Daoy (cell line): ENCODE measurements around the gene AQP2. TPM values are rescaled to one million over a fixed set of nuclear protein-coding genes. Genes with fewer than 3 reads are reported as not detected.
A peak's percentile ranks its signal among the peaks of the same experiment; 100 is the strongest.
"Not testable (repeated sequence)": the region's sequence is repeated elsewhere in the genome, so short reads cannot be mapped to it uniquely, and the experiment has no call there.

Experiments
- DNase-seq: peaks from one replicate; pipeline ENCODE4 v3.0.0-alpha.2; 2015; ENCODE audit warnings: low read depth
- total RNA-seq: library from RNA; depleted of rRNA; stranded (reverse); fragments of >200 nt; shearing (Covaris generic); gene quantifications from 2 replicates; pipeline ENCODE4 v1.2.3, GENCODE V29; 2014

The AQP2 gene
- total RNA-seq, 1 experiment from 2014 or later: not detected

DNA sequence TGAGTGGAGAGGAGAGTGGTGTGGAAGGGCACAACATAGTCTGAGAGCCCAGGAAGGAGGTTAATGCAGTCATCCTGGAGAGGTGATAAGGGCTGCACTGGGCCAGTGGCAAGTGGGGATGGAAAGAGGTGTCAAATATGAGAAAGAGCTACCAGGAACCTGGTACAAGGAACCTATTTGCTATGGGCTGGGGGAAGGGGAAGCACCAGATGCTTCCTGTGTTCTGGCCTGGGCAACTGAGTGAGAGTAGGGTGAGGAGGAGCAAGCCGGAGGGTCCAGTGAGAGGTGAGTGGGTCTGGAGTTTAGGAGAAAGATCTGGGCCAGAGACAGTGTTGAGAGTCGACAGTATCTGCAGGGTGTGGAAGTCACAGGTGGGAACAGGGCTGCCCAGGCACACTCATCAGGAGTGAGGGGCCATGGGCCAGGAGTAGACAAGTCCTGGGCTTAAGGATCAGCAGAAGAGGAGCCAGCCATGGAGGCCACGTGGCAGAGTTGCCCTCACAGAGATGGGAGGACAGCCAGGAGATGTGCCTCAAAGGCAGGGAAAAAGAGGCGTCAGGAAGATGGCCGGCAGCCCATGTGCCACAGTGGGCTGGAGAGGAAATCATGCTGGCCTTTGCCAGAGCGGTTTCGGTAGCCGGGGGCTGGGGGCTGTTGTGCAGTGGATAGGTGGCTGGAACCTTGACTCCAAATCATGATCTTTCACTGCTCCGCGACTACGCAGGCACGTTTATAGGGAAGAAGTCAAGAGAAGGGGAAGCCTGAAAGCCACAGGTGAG is 19.3 kb downstream of the AQP2 start:
- no peak for DNase-seq

DNA sequence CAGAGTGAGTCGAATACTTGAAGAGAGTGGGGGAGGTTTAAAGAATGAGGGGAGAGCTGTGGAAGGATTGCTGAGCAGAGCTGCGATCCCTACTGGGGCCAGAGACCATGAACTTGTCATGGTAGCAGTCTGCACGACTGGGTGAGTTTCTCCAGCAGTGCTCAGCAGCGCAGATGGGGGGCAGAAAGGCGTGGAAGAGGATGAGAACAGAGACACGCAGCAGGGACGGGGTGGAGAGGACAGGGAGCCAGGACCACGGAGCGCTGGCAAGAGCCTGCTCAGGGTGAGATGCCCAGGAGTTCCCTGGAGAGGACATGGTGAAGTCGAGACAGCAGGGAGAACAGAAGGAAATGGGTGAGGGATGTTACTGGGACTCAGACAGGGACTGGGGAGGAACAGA is 20.1 kb downstream of the AQP2 start:
- no peak for DNase-seq

DNA sequence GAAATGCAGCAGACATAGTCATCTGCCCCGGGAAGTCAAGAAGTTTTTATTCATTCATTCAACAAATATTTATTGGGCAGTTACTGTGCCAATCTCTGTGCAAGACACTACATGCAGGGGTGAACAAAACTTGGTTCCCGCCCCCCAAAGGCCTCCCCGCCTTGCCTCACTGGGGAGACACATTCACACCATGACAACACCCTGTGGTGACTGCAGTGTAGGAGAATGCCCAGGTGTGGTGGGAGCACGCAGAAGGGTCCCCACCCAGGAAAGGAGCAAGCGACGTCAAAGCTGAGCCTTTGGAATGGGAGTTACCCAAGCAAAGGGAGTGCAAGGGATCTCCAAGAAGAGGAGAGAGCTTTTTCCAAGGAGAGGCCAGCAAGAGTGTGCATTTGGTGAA is 20.6 kb downstream of the AQP2 start:
- no peak for DNase-seq

DNA sequence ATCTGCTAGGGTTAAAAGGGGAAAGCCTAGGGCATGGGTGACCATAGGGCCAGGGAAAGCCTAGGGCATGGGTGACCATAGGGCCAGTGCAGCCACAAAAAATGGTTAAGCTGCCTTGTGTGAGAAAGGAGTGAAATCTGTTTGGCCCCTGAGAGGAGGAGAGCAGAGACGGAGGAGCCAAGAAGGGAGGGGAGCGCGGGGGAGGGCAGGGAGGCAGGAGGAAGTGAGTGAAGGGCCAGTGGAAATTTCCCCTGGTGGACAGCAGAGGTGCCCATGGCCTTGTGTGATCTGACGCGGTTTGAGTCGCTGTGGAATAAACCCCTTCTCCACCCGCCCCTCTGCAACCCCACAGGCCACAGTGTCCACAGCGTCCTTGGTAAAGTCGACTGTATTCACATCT is 21.6 kb downstream of the AQP2 start:
- no peak for DNase-seq

DNA sequence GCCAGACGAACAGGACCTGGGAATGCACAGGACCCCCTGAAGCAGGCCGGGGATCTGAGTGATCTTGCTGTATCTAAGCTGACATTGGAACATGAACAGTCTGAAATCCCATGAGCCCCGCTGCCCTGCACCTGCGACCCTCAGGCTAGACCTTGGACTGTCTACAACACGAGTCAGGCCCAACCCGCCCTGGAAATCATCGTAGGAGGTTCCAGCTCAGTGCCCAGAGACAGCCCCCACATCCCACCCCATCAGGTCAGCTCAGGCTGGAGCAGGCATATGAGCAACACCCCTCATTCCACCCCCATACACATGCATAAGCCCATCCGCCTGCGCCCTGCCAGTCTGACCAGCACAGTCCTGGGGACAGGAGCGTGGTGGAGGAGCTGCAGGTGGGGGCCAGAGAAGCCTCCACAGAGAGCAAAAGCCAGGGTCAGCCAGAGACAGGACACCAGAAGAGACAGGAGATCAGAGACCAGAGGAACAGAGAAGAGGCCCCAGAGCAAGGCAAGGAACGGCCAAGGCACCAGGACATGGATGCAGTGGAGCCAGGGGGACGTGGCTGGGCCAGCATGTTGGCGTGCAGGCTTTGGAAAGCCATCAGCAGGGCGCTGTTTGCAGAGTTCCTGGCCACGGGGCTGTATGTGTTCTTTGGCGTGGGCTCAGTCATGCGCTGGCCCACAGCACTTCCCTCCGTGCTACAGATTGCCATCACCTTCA is 22.3 kb downstream of the AQP2 start, which contains the start of gene AQP6:
Gene AQP6 (plus strand): TSS at position 307 of the 720 bp plus-strand sequence. CDS start 227 bp downstream, at position 534.
- DNase-seq: no peak

DNA sequence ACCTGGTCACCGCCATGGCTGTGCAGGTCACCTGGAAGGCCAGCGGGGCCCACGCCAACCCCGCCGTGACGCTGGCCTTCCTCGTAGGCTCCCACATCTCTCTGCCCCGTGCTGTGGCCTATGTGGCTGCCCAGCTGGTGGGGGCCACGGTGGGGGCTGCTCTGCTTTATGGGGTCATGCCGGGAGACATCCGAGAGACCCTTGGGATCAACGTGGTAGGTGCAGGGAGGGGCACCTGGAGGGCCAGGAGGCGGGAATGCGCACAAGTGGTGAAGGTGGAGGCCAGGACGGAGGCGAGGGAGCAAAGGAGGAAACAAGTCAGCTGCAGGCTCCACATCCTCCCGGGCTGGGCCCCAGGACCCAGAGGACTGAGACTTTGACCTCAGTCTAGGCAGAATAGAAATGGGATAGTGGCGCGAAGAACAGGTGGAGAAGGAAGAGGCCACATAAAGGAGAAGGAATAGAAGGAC is 22.9 kb downstream of the AQP2 start:
- no peak for DNase-seq

DNA sequence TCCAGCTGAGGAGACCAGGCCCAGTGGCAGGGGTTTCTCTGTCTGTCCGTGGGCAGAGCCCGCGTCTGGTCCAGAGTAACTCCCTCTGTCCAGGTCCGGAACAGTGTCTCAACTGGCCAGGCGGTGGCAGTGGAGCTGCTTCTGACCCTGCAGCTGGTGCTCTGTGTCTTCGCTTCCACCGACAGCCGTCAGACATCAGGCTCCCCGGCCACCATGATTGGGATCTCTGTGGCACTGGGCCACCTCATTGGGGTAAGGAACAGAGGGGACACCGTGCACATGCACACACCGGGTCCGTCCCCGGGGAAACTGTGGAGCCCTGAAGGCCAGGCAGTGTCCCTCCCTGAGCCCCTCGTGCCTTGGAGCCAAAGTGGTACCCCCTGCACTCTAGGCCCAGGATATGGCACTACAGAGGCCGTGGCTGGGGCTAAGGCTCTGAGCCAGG is 23.7 kb downstream of the AQP2 start:
- peak; percentile 40 for DNase-seq

DNA sequence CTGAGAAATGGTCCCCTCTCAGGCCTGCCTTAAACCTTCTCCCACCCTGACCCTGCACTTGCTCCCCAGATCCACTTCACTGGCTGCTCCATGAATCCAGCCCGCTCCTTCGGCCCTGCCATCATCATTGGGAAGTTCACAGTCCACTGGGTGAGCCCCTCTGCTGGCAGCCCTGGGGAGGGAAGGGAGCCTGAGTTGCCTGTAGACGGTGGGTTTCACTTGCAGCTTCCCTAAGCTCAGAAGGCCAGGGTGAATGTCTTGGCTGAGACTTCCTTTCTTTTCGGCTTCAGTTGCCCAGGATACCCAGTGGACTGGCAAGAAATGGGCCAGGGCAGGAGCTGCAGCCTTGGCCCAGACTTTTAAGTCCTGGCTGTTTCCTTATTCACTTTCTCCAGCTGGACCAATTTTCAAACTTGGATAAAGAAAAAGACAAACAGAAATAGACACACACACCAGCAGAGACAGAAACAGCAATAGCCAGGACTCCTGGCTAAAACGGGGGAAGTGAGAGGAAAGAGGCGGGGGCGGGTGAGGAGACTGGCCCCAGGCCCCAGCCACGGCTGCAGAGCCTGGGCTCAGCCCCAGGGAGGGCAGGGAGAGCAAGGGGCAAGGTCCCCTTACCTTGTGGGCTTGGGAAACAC is 24.3 kb downstream of the AQP2 start:
- DNase-seq: no peak

DNA sequence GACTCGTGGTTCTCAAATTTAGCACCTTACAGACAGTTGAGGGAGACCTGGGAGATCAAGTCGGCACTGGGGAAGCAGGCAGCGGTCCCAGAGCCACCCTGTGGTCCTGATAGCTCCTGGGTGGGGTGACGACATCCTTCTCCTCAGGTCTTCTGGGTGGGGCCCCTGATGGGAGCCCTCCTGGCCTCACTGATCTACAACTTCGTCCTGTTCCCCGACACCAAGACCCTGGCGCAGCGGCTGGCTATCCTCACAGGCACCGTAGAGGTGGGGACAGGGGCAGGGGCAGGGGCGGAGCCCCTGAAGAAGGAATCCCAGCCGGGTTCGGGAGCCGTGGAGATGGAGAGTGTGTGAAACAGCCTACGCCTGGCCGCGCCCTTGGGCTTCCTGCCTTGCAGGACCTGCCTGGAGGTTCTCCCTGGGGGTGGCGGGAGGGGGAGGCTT is 24.8 kb downstream of the AQP2 start:
- DNase-seq: no peak

DNA sequence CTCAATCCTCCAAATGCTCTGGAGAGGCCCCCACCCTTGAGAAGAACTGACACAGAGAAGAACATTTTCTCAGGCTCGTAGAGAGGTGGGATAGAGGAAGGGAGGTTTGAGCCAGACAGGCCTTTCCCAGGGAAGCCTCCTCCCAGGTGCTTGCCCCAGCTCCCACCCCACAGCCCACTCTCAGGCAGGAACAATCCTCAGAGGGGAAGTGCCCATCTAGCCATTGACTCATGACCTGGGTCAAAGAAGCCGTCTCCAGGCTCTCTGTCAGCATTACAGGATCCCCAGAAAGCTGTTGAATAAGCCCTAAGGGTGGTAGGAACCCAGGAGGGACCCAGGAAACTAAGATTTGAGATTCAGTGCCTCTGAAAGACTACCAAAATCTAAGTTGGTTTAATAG is 26.0 kb downstream of the AQP2 start:
- no peak for DNase-seq

DNA sequence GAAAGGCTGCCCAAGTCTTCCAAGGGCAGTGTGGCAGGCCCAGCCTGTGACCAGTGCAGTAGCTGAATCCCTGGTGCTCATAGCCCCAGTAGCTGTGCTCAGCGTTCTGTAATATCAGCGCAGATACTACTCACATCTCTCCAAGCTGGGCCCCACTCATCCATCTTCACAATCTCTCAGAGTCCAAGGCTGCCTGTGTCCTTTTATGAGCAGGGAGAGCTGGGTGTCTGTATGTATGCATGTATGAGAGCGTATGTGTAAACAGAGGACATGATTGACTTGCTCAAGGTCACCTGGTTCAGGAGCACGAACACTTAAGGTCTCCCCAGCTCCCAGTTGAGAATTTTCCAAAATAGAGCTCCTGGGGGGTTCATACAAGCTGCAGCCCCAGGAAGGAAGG is 27.6 kb downstream of the AQP2 start:
- no peak for DNase-seq

DNA sequence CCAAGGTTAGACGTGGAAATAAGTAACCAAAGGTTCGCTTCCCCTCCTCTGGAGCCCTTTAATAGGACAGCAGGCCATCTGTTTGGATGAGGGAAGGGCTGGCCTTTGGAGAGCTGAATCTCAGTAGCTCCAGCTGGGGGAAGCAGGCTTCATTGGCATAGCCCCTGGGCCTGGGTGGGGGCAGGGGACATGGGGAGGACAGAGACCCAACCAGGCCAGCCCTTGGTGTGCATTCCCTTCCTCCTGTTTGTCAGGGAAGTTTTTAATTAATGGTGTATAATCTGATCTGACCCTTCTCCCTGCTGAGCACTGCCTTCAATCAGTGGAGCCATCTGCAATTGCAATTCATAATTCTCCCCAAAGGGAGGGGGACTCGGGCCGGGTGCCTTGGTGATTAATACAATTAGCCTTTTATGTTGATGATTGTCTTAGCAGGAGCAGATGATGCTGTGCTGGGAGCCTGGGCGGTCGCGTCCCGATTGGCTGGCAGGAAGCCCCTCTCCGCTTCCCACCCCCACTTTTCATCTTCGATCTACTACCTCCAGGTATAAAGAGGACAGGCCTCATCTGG is 28.6 kb downstream of the AQP2 start:
- DNase-seq: no peak

DNA sequence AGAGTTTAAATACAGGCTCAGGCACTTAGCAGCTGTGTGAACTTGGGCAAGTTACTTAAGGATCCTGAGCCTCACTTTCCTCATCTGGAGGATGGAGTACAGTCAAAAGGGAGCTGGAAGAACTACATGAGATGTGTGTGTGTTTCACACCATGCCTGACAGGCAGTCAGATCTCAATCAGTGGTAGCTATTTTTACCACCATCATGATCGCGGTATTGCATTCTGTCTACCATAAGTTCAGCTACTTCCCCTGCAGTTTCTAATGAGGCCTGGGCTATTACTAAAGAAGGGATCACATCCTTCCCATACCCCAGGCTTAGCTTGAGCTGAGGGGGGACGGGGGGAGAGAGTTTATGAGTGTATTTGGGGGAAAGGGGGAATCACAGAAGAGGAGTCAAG is 29.3 kb downstream of the AQP2 start:
- DNase-seq: no peak

DNA sequence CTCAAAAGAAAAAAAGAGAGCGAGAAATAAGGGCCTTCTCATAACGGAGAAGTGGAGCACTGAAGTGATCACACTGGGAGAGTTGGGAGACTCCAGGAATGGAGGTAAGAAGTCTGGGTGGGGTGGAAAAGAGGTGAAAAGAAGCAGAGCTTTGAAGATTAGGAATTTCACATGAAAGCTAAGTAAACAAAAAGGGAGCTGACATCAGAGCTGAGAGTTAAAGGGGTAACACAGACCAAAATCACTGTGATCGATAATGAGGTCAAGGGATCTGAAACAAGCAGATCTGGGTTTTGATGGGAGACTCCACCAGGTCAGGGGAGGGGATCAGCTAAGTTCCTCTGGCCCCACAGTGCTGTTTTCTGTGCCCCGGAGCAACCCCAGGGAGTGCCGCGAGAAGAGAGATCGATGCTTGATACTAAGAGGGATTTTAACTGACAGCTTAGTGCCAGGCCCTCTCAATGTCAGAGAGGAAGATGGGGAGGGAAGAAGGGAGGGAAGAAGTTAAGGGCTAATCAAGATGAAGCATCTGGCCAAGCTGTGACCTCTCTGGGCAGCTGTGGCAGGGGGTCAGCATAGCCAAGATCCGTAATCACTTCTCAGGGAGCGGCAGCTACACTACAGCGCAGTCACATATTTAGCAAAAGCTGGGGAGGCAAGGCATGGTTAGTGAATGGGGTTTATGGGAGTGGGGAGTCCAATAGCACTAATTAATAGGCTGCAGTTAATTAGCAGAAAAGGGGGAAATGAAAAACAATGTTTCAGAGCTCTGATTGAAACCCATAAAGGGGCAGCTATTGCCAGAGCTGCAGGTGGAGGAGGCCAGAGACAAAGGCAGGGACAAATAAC is 30.2 kb downstream of the AQP2 start:
- no peak for DNase-seq

DNA sequence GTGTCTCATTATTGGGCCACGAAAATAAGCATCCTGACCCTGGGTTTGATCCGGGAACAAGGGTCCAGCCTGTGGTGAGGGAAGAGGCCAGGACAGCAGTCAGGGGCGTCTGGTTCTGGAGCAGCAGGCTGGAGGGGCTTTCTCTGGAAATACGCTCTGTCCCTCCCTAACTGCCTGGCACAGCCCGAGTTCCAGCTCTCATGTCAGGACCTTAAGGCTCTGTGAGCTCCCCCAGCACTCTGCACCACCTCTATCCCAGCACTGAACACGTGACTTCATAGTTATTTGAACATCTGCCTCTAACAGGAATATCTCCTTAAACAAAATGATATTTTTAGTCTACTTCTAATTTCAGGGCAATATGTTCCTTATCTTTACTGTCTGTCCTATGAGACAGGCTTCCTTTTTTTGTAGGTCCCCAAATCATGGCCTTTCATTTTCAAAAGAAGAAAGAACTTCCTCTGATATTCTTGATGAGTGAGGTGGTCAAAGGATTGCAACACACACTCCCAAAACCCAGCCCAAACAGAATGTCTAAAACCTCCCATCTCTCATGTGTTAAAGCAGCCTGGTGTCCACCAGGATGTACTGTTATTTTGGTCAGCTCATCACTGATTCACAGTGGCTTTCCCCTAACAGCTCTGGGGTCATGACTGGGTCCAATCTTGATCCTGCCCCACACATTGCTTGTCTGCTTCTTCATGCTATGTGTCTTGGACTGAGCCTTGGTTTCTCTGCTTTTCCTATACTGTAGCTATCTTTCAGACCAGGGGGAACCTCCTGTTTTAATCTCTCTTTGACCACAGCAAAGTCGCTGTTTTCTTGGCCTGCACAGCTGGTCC is 31.9 kb downstream of the AQP2 start:
- DNase-seq: no peak

DNA sequence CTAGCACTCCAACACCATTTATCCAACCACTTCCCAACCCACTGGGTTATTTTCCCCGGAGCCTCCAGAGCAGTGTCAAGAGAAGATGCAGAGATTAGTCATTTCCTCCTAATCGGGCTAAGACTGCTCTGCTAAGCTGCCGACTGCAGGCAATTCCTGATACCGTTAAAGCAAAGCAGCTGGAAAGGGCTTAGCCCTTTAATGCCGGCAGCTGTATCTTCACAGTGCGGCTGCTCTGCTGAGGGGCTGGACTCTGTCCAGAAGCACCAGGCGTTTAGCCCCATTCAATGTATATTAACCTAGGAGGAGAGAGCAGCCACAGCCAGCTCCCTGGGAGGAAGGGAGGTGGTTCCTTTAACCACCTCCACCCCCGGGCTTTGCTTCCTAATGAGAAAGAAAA is 33.4 kb downstream of the AQP2 start:
- DNase-seq: peak; percentile 78

DNA sequence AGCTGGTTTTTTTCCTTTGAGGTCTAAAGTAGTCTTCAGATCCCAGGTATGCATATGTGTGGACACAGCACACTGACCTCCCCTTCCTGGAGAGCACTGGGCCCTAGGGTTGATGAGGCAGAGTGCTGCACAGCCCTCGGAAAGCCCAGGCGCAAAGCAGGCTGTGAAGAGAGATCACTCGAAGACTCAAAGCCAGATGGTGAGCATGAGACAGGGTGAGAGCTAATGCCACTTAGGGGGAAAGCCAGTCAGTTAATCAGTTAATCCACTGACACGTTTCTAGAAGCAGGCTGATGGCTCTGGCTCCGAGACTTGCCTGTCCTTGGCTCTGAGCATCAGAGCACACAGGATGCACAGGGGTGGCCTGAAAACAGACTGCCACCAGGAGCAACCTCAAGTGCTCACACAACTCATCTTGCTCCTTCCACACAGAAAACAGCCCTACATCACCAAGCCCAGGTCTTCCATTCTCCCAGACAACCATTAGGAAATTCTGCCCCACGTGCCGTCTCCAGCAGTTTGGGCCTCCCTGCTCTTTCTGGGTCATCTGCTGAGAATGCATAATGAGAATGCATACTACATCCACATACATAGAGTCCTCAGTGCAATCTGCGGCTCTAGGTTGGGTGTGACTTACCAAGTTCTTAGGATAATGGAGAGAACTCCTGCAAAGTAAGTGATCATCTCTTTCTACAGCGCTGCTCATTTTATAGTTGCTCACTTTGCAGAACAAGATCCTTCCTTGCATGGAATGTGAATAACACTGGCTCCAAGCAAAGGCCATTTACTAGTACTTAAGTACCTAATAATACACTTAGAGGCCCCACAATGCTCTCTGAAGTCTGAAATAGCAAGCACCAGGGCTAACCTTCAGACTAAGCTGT is 34.2 kb downstream of the AQP2 start:
- DNase-seq: no peak

DNA sequence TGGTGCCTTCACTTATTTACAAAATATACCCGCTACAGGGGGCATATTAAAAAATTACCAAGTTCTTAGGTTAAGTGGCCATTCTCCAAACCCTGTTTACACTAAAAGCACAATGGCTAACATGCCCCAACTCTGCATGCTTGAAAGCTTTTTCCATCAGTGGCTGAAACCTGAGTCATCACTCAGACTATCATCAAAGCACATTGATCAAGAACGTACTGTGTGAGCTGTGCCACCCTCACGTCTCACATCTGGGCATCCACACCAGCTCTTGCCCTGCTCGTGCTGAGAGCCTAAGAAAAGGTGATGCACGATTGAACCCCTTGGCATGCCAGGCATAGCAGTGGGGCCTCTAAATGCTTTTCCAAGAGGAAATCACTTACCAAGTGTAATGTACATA is 35.4 kb downstream of the AQP2 start:
- no peak for DNase-seq

DNA sequence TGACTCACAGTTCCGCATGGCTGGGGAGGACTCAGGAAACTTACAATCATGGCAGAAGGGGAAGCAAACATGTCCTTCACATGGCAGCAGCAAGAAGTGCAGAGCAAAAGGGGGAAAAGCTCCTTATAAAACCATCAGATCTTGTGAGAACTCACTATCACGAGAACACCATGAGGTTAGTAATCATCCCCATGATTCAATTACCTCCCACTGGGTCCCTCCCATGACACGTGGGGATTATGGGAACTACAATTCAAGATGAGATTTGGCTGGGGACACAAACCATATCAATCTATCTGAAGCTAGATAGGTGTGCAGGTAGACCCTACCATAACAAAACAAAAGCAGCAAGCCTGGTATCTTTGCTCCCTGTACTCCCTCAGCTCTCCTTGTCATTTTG is 35.9 kb downstream of the AQP2 start:
- not testable (repeated sequence) for DNase-seq
